ENCODE data around the gene ARAP1.

ARAP1 gene

GRCh38 chr11:72658989-72659640, 93.1 kb downstream of the ARAP1 start:
- Histone ChIP-seq H3K27ac (no peak overlapping the region), H3K27me3 (replicated peaks) (no peaks in the 10 kb centered on the region), H3K36me3 (replicated peaks) (no peaks in the 10 kb centered on the region), H3K4me3 (ENCODE audit: low read depth, low read length) (no peak overlapping the region)
- no peak for TF ChIP-seq CTCF (IDR thresholded peaks at IDR 0.05; ENCODE audit: low read depth, low read length, missing control alignments)
- in situ Hi-C loops (cut with HindIII; ENCODE audit: low pct_ligation_motif_present, low sequenced_read_pairs), result no loop called here
- DNase-seq, result no peak

GRCh38 chr11:72657411-72658100, 94.7 kb downstream of the ARAP1 start:
- in situ Hi-C loops (cut with HindIII; ENCODE audit: low pct_ligation_motif_present, low sequenced_read_pairs), result no loop called here

GRCh38 chr11:72655896-72656464, 96.2 kb downstream of the ARAP1 start:
- in situ Hi-C loops (cut with HindIII; ENCODE audit: low pct_ligation_motif_present, low sequenced_read_pairs), result no loop called here
- Histone ChIP-seq H3K36me3 (replicated peaks) (no peaks in the 10 kb centered on the region), H3K27ac (no peak overlapping the region), H3K4me3 (ENCODE audit: low read depth, low read length) (no peak overlapping the region), H3K27me3 (replicated peaks) (no peaks in the 10 kb centered on the region)
- DNase-seq, result no peak
- no peak for TF ChIP-seq CTCF (IDR thresholded peaks at IDR 0.05; ENCODE audit: low read depth, low read length, missing control alignments)

More at GRCh38 chr11:72657411-72658100, 94.7 kb downstream of the ARAP1 start:
- Histone ChIP-seq H3K27me3 (replicated peaks) (no peaks in the 10 kb centered on the region), H3K27ac (no peak overlapping the region), H3K4me3 (ENCODE audit: low read depth, low read length) (no peak overlapping the region), H3K36me3 (replicated peaks) (no peaks in the 10 kb centered on the region)
- TF ChIP-seq CTCF (IDR thresholded peaks at IDR 0.05; ENCODE audit: low read depth, low read length, missing control alignments), result no peak
- DNase-seq, result no peak

GRCh38 chr11:72655014-72655413, 97.2 kb downstream of the ARAP1 start:
- no peak overlapping the region for H3K4me3 ChIP-seq (ENCODE audit: low read depth, low read length)
- no peaks in the 10 kb centered on the region for H3K36me3 ChIP-seq (replicated peaks)
- DNase-seq, result no peak
- TF ChIP-seq CTCF (IDR thresholded peaks at IDR 0.05; ENCODE audit: low read depth, low read length, missing control alignments), result no peak
- H3K27ac ChIP-seq, result no peak overlapping the region
- in situ Hi-C loops (cut with HindIII; ENCODE audit: low pct_ligation_motif_present, low sequenced_read_pairs), result no loop called here
- no peaks in the 10 kb centered on the region for H3K27me3 ChIP-seq (replicated peaks)

GRCh38 chr11:72653649-72654048, 98.6 kb downstream of the ARAP1 start:
- DNase-seq, result no peak
- no peaks in the 10 kb centered on the region for H3K36me3 ChIP-seq (replicated peaks)
- in situ Hi-C loops (cut with HindIII; ENCODE audit: low pct_ligation_motif_present, low sequenced_read_pairs), result no loop called here
- no peak overlapping the region for H3K27ac ChIP-seq
- H3K27me3 ChIP-seq (replicated peaks), result no peaks in the 10 kb centered on the region
- H3K4me3 ChIP-seq (ENCODE audit: low read depth, low read length), result no peak overlapping the region
- no peak for TF ChIP-seq CTCF (IDR thresholded peaks at IDR 0.05; ENCODE audit: low read depth, low read length, missing control alignments)
